SIG-M5 treated with dmso at 0.1 percent for 504 hours (cell line): ENCODE measurements around the gene GGA2.
"Not testable (repeated sequence)": the region's sequence is repeated elsewhere in the genome, so short reads cannot be mapped to it uniquely, and the experiment has no call there.

ENCODE experiments used
- DNase-seq: peaks from one replicate; lab custom pipeline; 2025; ENCODE audit not compliant: unreplicated experiment; lab: John Stamatoyannopoulos, UW

GGA2 gene

GRCh38 chr16:23504453-23505179 lies 5.7 kb downstream of the GGA2 start:
- peak; percentile 88 for DNase-seq

DNA sequence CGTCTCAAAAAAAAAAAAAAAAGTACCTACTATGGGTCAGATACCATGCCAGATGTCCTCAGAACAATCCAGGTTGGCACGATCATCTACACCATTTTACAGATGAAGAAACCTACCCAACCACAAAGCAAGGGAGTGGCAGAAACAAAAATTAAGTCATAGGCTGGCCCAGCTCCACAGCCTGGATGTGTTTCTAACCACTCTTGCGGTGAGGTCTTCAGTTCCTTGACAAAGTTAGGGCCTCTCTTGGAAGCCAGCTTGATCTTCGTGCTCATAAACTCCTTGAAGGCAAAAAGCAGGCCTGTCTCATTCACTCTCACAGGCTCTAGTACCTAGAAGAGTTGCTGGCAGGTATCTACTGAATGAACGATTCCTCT lies 6.2 kb downstream of the GGA2 start:
- no peak for DNase-seq

- no peak for DNase-seq
Observed at GRCh38 chr16:23502466-23502865, 7.8 kb downstream of the GGA2 start.

GRCh38 chr16:23501291-23501690 lies 9.0 kb downstream of the GGA2 start:
- DNase-seq, result no peak

GRCh38 chr16:23500862-23501225 lies 9.4 kb downstream of the GGA2 start:
- peak; percentile 65 for DNase-seq

DNA sequence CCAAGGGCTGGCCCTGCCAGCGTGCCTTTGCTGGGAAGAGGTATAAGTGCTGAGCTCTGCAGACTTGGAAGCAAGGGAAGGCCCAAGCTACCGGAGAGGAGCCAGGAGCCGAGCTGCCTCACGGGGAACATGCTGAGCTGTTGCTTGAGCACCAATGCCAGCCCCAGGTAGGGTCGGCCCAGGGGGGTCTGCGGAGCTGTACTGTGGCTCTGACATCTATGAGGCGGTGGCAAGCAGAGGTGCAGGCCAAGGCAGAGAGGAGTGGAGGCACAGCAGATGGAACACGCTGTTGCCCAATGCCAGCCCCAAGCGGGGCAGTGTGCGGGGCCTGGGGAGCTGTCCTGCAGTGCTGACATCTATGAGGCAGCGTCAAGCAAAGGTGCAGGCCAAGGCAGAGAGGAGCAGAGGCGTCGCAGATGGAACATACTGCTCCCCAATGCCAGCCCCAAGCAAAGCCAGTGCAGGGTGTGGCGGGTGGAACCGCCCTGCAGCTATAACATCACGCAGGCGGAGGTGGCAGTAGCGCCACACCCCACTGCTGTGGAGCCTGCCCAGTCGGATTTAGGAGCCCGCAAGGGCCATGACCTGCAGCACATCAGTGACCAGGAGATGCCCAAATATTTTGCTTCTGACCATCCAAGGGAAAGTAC lies 10.0 kb downstream of the GGA2 start:
- peak; percentile 19 for DNase-seq

DNA sequence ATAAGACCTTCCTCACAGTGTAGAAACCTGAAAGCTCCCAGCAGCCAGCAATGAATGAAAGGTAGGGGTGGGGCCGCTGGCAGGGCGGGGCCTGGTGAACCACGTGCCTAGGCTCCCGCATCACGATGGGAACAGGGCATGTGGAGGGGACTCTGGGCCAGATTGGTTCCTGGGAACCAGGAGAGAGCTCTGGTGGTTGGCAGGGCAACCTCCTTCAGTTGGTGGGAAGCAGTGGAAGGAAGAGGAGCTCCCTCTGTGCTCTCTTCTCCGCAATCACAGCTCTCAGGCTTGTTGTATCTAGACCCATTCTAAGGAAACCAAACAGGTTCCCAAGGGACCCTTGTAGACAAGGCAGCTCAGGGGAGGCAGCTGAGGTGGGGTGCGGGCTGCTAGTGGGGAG lies 10.5 kb downstream of the GGA2 start:
- DNase-seq, result no peak

- no peak for DNase-seq
Observed at GRCh38 chr16:23498863-23499262, 11.4 kb downstream of the GGA2 start.

DNA sequence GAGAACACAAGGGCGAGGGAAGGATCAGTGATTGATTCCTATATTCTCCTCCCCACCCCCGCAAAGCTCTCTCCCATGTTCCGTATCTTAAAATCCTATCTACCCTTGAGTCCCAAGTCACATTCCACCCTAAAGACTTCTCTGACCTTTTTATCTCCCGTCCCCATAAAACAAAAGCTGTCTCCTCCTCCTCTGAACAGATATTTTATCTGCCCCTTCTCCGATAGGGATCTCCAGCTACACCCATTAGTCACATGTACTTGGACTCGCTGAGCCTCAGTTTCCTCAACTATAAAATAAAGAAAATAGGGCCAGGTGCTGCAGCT lies 12.8 kb downstream of the GGA2 start:
- DNase-seq, result no peak

DNA sequence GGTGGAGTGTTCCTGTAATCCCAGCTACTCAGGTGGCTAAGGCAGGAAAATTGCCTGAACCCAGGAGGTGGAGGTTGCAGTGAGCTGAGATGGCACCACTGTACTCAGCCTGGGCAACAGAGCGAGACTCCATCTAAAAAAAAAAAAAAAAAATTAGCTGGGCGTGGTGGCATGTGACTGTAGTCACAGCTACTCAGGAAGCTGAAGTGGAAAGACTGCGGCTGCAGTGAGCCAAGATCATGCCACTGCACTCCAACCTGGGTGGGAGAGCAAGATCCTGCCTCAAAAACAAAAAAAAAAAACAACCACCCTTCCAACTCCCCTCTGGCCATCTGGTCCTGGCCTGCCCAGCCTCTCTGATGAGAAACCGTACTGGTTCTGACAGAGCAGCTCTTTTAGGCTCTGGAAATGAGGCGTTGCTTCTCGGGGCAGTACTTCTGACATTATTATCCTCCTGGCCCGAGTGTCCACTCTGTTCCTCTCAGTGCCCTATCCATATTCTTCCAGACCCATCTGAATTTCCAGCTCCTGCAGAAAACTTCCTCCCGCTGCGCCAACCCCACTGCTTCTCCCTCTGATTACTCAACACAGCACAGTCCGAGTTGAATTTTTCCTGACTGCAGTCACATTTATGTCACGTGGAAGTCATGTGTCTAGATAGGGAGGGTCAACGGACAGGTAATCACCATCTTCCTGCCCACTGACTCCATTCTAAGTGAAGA lies 13.3 kb downstream of the GGA2 start:
- no peak for DNase-seq

- no peak for DNase-seq
Observed at GRCh38 chr16:23495671-23496070, 14.6 kb downstream of the GGA2 start.

GRCh38 chr16:23494188-23494587 lies 16.1 kb downstream of the GGA2 start:
- no peak for DNase-seq

DNA sequence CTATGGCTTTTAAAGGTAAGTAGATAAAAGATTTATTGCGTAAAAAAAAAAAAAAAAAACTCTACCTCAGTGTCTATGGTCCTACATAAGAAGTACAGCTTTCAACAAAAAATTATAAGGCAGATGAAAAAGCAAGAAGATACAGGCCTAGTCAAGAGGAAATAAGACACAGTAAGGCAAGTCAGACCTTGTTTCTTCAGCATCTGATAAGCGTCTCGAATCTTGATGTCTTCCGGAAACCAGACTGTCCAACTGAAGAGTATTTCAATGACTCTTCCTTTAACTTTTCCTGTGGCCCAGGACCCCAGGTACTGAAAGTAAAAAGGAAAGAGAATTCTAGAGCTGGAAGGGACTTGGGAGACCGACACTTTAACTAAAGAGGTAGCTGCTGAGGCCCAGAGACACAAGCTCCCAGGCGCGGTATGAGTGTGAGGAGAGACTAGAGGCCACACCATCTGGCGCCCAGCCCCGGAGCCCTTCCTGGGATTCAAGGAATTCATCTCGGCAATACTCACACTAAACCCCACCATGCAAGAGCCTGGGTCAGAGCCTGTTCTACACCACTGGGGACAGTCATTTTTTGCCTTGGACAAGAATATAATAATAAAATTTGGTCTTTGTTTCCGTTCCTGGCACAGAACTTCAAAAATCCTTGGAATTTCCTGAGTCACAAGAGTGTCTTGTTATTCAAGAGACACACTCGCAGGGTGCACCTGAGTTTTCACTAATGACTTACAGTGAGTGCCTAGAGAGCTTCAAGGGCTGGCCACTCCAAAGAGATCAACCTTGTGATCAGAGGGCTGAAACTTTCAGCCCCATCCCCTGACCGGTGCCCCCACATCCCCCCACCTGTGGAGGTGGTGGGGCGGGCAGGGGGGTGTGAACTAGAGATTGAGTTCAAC lies 18.6 kb downstream of the GGA2 start:
- DNase-seq, result no peak

DNA sequence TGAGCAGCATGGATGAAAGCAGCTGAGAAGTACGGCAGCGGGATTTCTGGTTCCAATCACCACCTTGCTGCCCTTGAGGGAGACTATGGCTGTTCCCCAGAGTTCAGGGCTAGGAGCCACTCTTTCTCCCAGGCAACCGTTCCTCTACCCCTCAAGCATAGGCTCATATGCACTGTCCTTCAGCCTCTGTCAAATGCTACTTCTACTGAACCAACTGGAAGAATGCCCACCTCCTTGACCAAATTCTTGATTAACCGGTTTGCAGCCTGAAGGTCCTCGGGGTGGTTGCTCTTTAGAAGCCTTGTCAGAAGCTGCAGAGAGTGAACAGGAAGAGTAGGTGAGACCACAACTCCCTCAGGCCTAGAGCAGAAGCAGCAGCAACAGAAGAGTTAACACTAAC lies 23.8 kb downstream of the GGA2 start:
- peak; percentile 18 for DNase-seq

DNA sequence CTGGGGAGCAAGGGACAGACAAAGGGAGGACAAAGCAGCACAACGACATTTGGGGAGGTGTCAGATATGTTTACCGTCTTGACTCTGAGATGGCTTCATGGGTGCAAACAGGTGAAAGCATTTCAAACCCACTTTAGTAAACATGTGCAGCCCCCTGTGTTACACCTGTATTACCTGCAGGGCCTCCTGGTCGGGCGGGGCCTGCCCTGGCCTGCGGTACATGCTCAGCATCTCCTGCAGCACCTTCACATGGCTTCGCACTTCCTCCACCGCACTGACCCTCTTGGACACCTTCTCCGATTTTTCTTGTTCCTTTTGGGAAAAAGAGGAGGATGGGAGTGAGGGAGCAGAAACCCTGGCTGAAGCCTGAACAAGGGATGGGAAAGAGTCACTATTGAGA lies 24.5 kb downstream of the GGA2 start:
- DNase-seq, result no peak

- DNase-seq, result no peak
Observed at GRCh38 chr16:23485257-23485614, 25.1 kb downstream of the GGA2 start.

DNA sequence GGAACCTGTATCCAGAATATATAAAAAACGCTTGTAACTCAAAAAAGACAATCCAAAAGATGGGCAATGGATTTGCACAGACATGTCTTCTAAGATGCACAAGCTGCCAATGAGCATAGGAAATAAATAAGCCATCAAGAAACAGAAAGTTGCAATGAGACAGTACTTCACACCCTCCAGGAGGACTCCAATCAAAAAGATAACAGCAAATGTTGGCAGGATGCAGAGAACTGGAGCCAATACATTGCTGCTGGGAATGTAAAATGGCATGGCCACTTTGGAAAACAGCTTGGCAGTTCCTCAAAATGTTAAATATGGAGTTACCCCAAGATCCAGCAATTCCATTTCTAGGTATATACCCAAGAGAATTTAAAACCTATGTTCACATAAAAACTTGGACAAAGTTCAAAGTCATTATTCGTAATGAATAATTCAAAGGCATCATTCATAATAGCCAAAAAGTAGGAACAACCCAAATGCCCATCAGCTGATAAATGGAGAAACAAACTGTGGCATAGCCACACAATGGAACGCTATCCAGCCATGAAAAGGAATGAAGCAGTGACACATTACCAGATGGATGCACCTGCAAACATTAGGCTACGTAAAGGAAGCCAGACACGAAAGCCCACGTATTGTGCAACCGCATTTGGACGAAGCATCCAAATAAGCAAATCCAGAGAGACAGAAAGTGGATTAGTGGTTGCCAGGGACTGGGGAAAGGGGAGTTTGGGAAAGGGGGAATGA lies 25.6 kb downstream of the GGA2 start:
- DNase-seq, result no peak

- DNase-seq, result not testable (repeated sequence)
Observed at GRCh38 chr16:23483492-23483891, 26.8 kb downstream of the GGA2 start.

DNA sequence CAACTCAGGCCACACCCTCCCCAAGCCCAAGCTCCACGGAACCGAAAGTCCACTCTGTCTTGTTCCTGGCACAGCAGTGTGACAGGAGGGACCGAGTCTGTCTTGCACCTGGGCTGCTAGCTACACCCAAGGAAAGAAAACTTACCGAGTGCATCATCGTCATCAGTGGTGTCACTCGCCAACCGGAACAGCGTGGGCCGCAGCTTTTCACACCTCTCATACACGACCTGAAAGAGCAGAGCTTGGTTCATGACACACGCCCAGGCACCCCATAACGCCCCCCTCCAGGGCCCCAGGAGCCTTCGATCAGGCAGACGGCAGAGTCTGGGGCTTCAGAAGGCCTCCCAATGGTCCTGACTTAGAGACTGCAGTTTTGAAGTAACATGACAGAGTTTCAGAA lies 27.5 kb downstream of the GGA2 start:
- DNase-seq, result no peak

GRCh38 chr16:23480257-23480656 lies 30.0 kb downstream of the GGA2 start:
- no peak for DNase-seq

DNA sequence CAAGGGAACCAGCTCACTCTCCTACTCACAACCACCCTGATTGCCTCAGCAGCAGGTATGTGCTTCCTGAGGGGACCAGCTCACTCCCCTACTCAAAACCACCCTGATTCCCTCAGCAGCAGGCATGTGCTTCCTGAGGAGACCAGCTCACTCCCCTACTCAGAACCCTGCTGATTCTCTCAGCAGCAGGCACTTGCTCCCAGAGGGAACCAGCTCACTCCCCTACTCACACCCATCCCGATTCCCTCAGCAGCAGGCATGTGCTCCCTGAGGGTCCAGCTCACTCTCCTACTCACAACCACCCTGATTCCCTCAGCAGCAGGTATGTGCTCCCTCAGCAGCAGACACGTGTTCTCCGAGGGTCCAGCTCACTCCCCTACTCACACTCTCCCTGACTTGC lies 31.2 kb downstream of the GGA2 start:
- no peak for DNase-seq
